ENCODE measurements around the gene KIF19.

Gene KIF19

GRCh38 chr17:74350486-74350885, 24.5 kb downstream of the KIF19 start:
- H4K5ac ChIP-seq (ENCODE audit: low read length), result no peak overlapping the region
- no peaks in the 10 kb centered on the region for H3K4me1 ChIP-seq (ENCODE audit: control insufficient read depth, low read depth, low read length)
- no peak for DNase-seq
- no peaks in the 10 kb centered on the region for H3K79me1 ChIP-seq (ENCODE audit: low read length)
- no peak overlapping the region for H3K18ac ChIP-seq (ENCODE audit: low read length)
- H3K4me3 ChIP-seq (ENCODE audit: low read length), result no peak overlapping the region
- H3K36me3 ChIP-seq (ENCODE audit: control insufficient read depth, insufficient read depth, low read length), result no peaks in the 10 kb centered on the region
- no peak overlapping the region for H2BK15ac ChIP-seq (replicated peaks; ENCODE audit: low read depth)
- no peak overlapping the region for H3K4me2 ChIP-seq (ENCODE audit: low read length)
- peaks cover 11% of the 10 kb centered on the region for H3K27me3 ChIP-seq (ENCODE audit: insufficient read depth, low read length, poor library complexity)
- H3K23ac ChIP-seq (ENCODE audit: low read length), result no peak overlapping the region
- H3K56ac ChIP-seq (ENCODE audit: low read length), result no peak overlapping the region
- no CpG with 5 or more reads among the region's 20 CpGs for WGBS (ENCODE audit: extremely low coverage, insufficient coverage, low lambda C conversion rate)
- no peak overlapping the region for H2BK120ac ChIP-seq (ENCODE audit: low read depth, low read length)
- no peak overlapping the region for H3K9ac ChIP-seq (ENCODE audit: low read length)
- H3K27ac ChIP-seq (ENCODE audit: low read depth, low read length), result no peak overlapping the region
- no peaks in the 10 kb centered on the region for H3K79me2 ChIP-seq (ENCODE audit: control insufficient read depth, insufficient read depth, low read length)
- no peak overlapping the region for H3K4ac ChIP-seq (ENCODE audit: low read depth, low read length)
- no peak overlapping the region for H4K8ac ChIP-seq (ENCODE audit: low read depth, low read length)
- H2AK5ac ChIP-seq (ENCODE audit: low read length), result no peak overlapping the region
- no peak overlapping the region for H2BK5ac ChIP-seq (ENCODE audit: low read length)

- no peak overlapping the region for H3K23ac ChIP-seq (ENCODE audit: low read length)
- H3K4ac ChIP-seq (ENCODE audit: low read depth, low read length), result no peak overlapping the region
- no peak overlapping the region for H4K8ac ChIP-seq (ENCODE audit: low read depth, low read length)
- H3K36me3 ChIP-seq (ENCODE audit: control insufficient read depth, insufficient read depth, low read length), result no peaks in the 10 kb centered on the region
- H3K79me2 ChIP-seq (ENCODE audit: control insufficient read depth, insufficient read depth, low read length), result no peaks in the 10 kb centered on the region
- H3K79me1 ChIP-seq (ENCODE audit: low read length), result no peaks in the 10 kb centered on the region
- H3K4me3 ChIP-seq (ENCODE audit: low read length), result no peak overlapping the region
- peaks cover 11% of the 10 kb centered on the region for H3K27me3 ChIP-seq (ENCODE audit: insufficient read depth, low read length, poor library complexity)
- peak overlapping the region; percentile 11 for H3K4me2 ChIP-seq (ENCODE audit: low read length)
- H3K18ac ChIP-seq (ENCODE audit: low read length), result no peak overlapping the region
- H3K56ac ChIP-seq (ENCODE audit: low read length), result no peak overlapping the region
- no peak overlapping the region for H2BK5ac ChIP-seq (ENCODE audit: low read length)
- H2BK120ac ChIP-seq (ENCODE audit: low read depth, low read length), result no peak overlapping the region
- H3K27ac ChIP-seq (ENCODE audit: low read depth, low read length), result no peak overlapping the region
- no peak overlapping the region for H3K9ac ChIP-seq (ENCODE audit: low read length)
- no peak overlapping the region for H2AK5ac ChIP-seq (ENCODE audit: low read length)
- no peak overlapping the region for H2BK15ac ChIP-seq (replicated peaks; ENCODE audit: low read depth)
- DNase-seq, result peak; percentile 69
- H4K5ac ChIP-seq (ENCODE audit: low read length), result no peak overlapping the region
- WGBS (ENCODE audit: extremely low coverage, insufficient coverage, low lambda C conversion rate), result no CpG with 5 or more reads among the region's 55 CpGs
- H3K4me1 ChIP-seq (ENCODE audit: control insufficient read depth, low read depth, low read length), result no peaks in the 10 kb centered on the region
Measured at GRCh38 chr17:74351552-74352210, 25.7 kb downstream of the KIF19 start.

GRCh38 chr17:74353446-74354060, 27.5 kb downstream of the KIF19 start:
- no peaks in the 10 kb centered on the region for H3K36me3 ChIP-seq (ENCODE audit: control insufficient read depth, insufficient read depth, low read length)
- H3K79me2 ChIP-seq (ENCODE audit: control insufficient read depth, insufficient read depth, low read length), result no peaks in the 10 kb centered on the region
- no peaks in the 10 kb centered on the region for H3K4me1 ChIP-seq (ENCODE audit: control insufficient read depth, low read depth, low read length)
- no peak overlapping the region for H3K23ac ChIP-seq (ENCODE audit: low read length)
- DNase-seq, result no peak
- no peak overlapping the region for H3K56ac ChIP-seq (ENCODE audit: low read length)
- no peaks in the 10 kb centered on the region for H3K79me1 ChIP-seq (ENCODE audit: low read length)
- H2BK120ac ChIP-seq (ENCODE audit: low read depth, low read length), result no peak overlapping the region
- no peak overlapping the region for H3K4me2 ChIP-seq (ENCODE audit: low read length)
- H3K27ac ChIP-seq (ENCODE audit: low read depth, low read length), result no peak overlapping the region
- no peak overlapping the region for H3K9ac ChIP-seq (ENCODE audit: low read length)
- H2BK15ac ChIP-seq (replicated peaks; ENCODE audit: low read depth), result no peak overlapping the region
- H2AK5ac ChIP-seq (ENCODE audit: low read length), result no peak overlapping the region
- peaks cover 11% of the 10 kb centered on the region for H3K27me3 ChIP-seq (ENCODE audit: insufficient read depth, low read length, poor library complexity)
- no peak overlapping the region for H3K4me3 ChIP-seq (ENCODE audit: low read length)
- H2BK5ac ChIP-seq (ENCODE audit: low read length), result no peak overlapping the region
- H4K5ac ChIP-seq (ENCODE audit: low read length), result no peak overlapping the region
- WGBS (ENCODE audit: extremely low coverage, insufficient coverage, low lambda C conversion rate), result no CpG with 5 or more reads among the region's 10 CpGs
- no peak overlapping the region for H3K4ac ChIP-seq (ENCODE audit: low read depth, low read length)
- no peak overlapping the region for H4K8ac ChIP-seq (ENCODE audit: low read depth, low read length)
- H3K18ac ChIP-seq (ENCODE audit: low read length), result no peak overlapping the region

GRCh38 chr17:74354123-74354522, 28.1 kb downstream of the KIF19 start:
- Histone ChIP-seq H3K4me3 (ENCODE audit: low read length) (no peak overlapping the region), H2BK5ac (ENCODE audit: low read length) (no peak overlapping the region), H3K79me2 (ENCODE audit: control insufficient read depth, insufficient read depth, low read length) (no peaks in the 10 kb centered on the region), H3K27me3 (ENCODE audit: insufficient read depth, low read length, poor library complexity) (peaks cover 11% of the 10 kb centered on the region), H4K5ac (ENCODE audit: low read length) (no peak overlapping the region), H3K36me3 (ENCODE audit: control insufficient read depth, insufficient read depth, low read length) (no peaks in the 10 kb centered on the region), H2BK120ac (ENCODE audit: low read depth, low read length) (no peak overlapping the region), H4K8ac (ENCODE audit: low read depth, low read length) (no peak overlapping the region), H3K27ac (ENCODE audit: low read depth, low read length) (no peak overlapping the region), H2BK15ac (replicated peaks; ENCODE audit: low read depth) (no peak overlapping the region), H3K18ac (ENCODE audit: low read length) (no peak overlapping the region), H2AK5ac (ENCODE audit: low read length) (no peak overlapping the region), H3K9ac (ENCODE audit: low read length) (no peak overlapping the region), H3K4ac (ENCODE audit: low read depth, low read length) (no peak overlapping the region), H3K79me1 (ENCODE audit: low read length) (no peaks in the 10 kb centered on the region), H3K23ac (ENCODE audit: low read length) (no peak overlapping the region), H3K4me1 (ENCODE audit: control insufficient read depth, low read depth, low read length) (no peaks in the 10 kb centered on the region), H3K4me2 (ENCODE audit: low read length) (no peak overlapping the region), H3K56ac (ENCODE audit: low read length) (no peak overlapping the region)
- peak; percentile 84 for DNase-seq
- WGBS (ENCODE audit: extremely low coverage, insufficient coverage, low lambda C conversion rate), result no CpG with 5 or more reads among the region's 29 CpGs

- no peak for DNase-seq
- H3K9ac ChIP-seq (ENCODE audit: low read length), result no peak overlapping the region
- H3K4me1 ChIP-seq (ENCODE audit: control insufficient read depth, low read depth, low read length), result no peaks in the 10 kb centered on the region
- no peak overlapping the region for H3K23ac ChIP-seq (ENCODE audit: low read length)
- H3K36me3 ChIP-seq (ENCODE audit: control insufficient read depth, insufficient read depth, low read length), result no peaks in the 10 kb centered on the region
- no peak overlapping the region for H3K4ac ChIP-seq (ENCODE audit: low read depth, low read length)
- no peak overlapping the region for H3K56ac ChIP-seq (ENCODE audit: low read length)
- H3K4me2 ChIP-seq (ENCODE audit: low read length), result no peak overlapping the region
- H2BK5ac ChIP-seq (ENCODE audit: low read length), result no peak overlapping the region
- H4K8ac ChIP-seq (ENCODE audit: low read depth, low read length), result no peak overlapping the region
- no peak overlapping the region for H2BK120ac ChIP-seq (ENCODE audit: low read depth, low read length)
- no peak overlapping the region for H2BK15ac ChIP-seq (replicated peaks; ENCODE audit: low read depth)
- no peak overlapping the region for H3K18ac ChIP-seq (ENCODE audit: low read length)
- H3K79me2 ChIP-seq (ENCODE audit: control insufficient read depth, insufficient read depth, low read length), result no peaks in the 10 kb centered on the region
- no peak overlapping the region for H4K5ac ChIP-seq (ENCODE audit: low read length)
- no peak overlapping the region for H3K4me3 ChIP-seq (ENCODE audit: low read length)
- peaks cover 11% of the 10 kb centered on the region for H3K27me3 ChIP-seq (ENCODE audit: insufficient read depth, low read length, poor library complexity)
- no peak overlapping the region for H3K27ac ChIP-seq (ENCODE audit: low read depth, low read length)
- no peak overlapping the region for H2AK5ac ChIP-seq (ENCODE audit: low read length)
- H3K79me1 ChIP-seq (ENCODE audit: low read length), result no peaks in the 10 kb centered on the region
- WGBS (ENCODE audit: extremely low coverage, insufficient coverage, low lambda C conversion rate), result no CpG with 5 or more reads among the region's 10 CpGs
Measured at GRCh38 chr17:74354561-74354960, 28.5 kb downstream of the KIF19 start.

GRCh38 chr17:74355065-74355464, 29.0 kb downstream of the KIF19 start:
- H3K56ac ChIP-seq (ENCODE audit: low read length), result no peak overlapping the region
- H3K79me2 ChIP-seq (ENCODE audit: control insufficient read depth, insufficient read depth, low read length), result no peaks in the 10 kb centered on the region
- peaks cover 11% of the 10 kb centered on the region for H3K27me3 ChIP-seq (ENCODE audit: insufficient read depth, low read length, poor library complexity)
- H3K18ac ChIP-seq (ENCODE audit: low read length), result no peak overlapping the region
- no peak overlapping the region for H3K27ac ChIP-seq (ENCODE audit: low read depth, low read length)
- H3K4ac ChIP-seq (ENCODE audit: low read depth, low read length), result no peak overlapping the region
- no peak for DNase-seq
- no CpG with 5 or more reads among the region's 8 CpGs for WGBS (ENCODE audit: extremely low coverage, insufficient coverage, low lambda C conversion rate)
- no peak overlapping the region for H2BK5ac ChIP-seq (ENCODE audit: low read length)
- H3K9ac ChIP-seq (ENCODE audit: low read length), result no peak overlapping the region
- H2BK120ac ChIP-seq (ENCODE audit: low read depth, low read length), result no peak overlapping the region
- H4K5ac ChIP-seq (ENCODE audit: low read length), result no peak overlapping the region
- H2AK5ac ChIP-seq (ENCODE audit: low read length), result no peak overlapping the region
- H3K4me3 ChIP-seq (ENCODE audit: low read length), result no peak overlapping the region
- H3K4me2 ChIP-seq (ENCODE audit: low read length), result no peak overlapping the region
- H2BK15ac ChIP-seq (replicated peaks; ENCODE audit: low read depth), result no peak overlapping the region
- no peaks in the 10 kb centered on the region for H3K79me1 ChIP-seq (ENCODE audit: low read length)
- no peaks in the 10 kb centered on the region for H3K36me3 ChIP-seq (ENCODE audit: control insufficient read depth, insufficient read depth, low read length)
- H3K4me1 ChIP-seq (ENCODE audit: control insufficient read depth, low read depth, low read length), result no peaks in the 10 kb centered on the region
- H4K8ac ChIP-seq (ENCODE audit: low read depth, low read length), result no peak overlapping the region
- H3K23ac ChIP-seq (ENCODE audit: low read length), result no peak overlapping the region
